ENCODE data around the gene ATP8A2. TPM values are rescaled to one million over a fixed set of nuclear protein-coding genes. Genes with fewer than 3 reads are reported as not detected.

The ATP8A2 gene
- total RNA-seq, 1 experiment from 2014 or later = 5.2 TPM

- TF ChIP-seq, protein P1, sequence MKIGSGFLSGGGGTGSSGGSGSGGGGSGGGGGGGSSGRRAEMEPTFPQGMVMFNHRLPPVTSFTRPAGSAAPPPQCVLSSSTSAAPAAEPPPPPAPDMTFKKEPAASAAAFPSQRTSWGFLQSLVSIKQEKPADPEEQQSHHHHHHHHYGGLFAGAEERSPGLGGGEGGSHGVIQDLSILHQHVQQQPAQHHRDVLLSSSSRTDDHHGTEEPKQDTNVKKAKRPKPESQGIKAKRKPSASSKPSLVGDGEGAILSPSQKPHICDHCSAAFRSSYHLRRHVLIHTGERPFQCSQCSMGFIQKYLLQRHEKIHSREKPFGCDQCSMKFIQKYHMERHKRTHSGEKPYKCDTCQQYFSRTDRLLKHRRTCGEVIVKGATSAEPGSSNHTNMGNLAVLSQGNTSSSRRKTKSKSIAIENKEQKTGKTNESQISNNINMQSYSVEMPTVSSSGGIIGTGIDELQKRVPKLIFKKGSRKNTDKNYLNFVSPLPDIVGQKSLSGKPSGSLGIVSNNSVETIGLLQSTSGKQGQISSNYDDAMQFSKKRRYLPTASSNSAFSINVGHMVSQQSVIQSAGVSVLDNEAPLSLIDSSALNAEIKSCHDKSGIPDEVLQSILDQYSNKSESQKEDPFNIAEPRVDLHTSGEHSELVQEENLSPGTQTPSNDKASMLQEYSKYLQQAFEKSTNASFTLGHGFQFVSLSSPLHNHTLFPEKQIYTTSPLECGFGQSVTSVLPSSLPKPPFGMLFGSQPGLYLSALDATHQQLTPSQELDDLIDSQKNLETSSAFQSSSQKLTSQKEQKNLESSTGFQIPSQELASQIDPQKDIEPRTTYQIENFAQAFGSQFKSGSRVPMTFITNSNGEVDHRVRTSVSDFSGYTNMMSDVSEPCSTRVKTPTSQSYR (CRISPR knock-in tag; IDR thresholded peaks at IDR 0.05) = no peak
- TF ChIP-seq TEAD4 (CRISPR knock-in tag; IDR thresholded peaks at IDR 0.05) = no peak
- no peak for TF ChIP-seq ELF4 (CRISPR knock-in tag; IDR thresholded peaks at IDR 0.05; ENCODE audit: low read depth)
- no peak for TF ChIP-seq CREB1 (CRISPR knock-in tag; IDR thresholded peaks at IDR 0.05)
- TF ChIP-seq, protein P2, sequence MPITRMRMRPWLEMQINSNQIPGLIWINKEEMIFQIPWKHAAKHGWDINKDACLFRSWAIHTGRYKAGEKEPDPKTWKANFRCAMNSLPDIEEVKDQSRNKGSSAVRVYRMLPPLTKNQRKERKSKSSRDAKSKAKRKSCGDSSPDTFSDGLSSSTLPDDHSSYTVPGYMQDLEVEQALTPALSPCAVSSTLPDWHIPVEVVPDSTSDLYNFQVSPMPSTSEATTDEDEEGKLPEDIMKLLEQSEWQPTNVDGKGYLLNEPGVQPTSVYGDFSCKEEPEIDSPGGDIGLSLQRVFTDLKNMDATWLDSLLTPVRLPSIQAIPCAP (CRISPR knock-in tag; IDR thresholded peaks at IDR 0.05) = no peak
These were observed 329.5 kb downstream of the ATP8A2 start (continued) for GRCh38 chr13:25701304-25701703.

DNA sequence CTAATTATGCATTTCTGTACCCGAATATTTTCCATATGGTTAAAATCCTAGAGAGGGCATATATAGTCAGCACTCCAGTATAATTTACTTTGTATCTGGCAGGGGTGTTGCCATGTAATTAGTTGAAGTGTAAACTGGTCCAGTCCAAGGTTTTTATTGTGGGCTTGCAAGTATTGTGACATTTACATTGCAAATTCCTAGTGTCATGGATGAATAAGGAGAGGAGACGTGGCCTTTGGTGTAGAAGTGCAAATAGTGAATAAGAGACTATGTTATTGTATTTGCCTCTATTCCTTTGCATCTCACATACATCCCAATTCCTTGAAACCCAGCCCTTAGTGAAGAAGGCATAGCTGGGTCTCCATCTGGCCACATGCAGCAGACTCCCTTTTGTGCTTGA lies 330.6 kb downstream of the ATP8A2 start:
- no peaks in the 10 kb centered on the region for H3K36me3 Mint-ChIP-seq
- 0 out of 2 replicates have a peak, but pooled peaks cover 2% of the 10 kb centered on the region for H3K4me1 Mint-ChIP-seq
- CTCF ChIA-PET = no interaction called here
- no peak overlapping the region for H3K4me3 Mint-ChIP-seq
- TF ChIP-seq OVOL2 (CRISPR knock-in tag; IDR thresholded peaks at IDR 0.05; ENCODE audit: borderline replicate concordance) = no peak
- no peak for TF ChIP-seq KAT7 (CRISPR knock-in tag; IDR thresholded peaks at IDR 0.05; ENCODE audit: borderline replicate concordance)
- TF ChIP-seq ATF6 (CRISPR knock-in tag; IDR thresholded peaks at IDR 0.05) = no peak
- TF ChIP-seq CREB1 (CRISPR knock-in tag; IDR thresholded peaks at IDR 0.05) = no peak
- TF ChIP-seq RELA (CRISPR knock-in tag; IDR thresholded peaks at IDR 0.05; ENCODE audit: borderline replicate concordance) = no peak
- no peak for TF ChIP-seq ZNF219 (CRISPR knock-in tag; IDR thresholded peaks at IDR 0.05; ENCODE audit: borderline replicate concordance)
- no peaks in the 10 kb centered on the region for H3K27me3 Mint-ChIP-seq (ENCODE audit: low read depth)
- H3K9me3 Mint-ChIP-seq = no peaks in the 10 kb centered on the region
- ATAC-seq (no peak), DNase-seq (ENCODE audit: low spot score) (no peak)
- POLR2A ChIA-PET = no interaction called here
- no peak overlapping the region for H3K27ac Mint-ChIP-seq

DNA sequence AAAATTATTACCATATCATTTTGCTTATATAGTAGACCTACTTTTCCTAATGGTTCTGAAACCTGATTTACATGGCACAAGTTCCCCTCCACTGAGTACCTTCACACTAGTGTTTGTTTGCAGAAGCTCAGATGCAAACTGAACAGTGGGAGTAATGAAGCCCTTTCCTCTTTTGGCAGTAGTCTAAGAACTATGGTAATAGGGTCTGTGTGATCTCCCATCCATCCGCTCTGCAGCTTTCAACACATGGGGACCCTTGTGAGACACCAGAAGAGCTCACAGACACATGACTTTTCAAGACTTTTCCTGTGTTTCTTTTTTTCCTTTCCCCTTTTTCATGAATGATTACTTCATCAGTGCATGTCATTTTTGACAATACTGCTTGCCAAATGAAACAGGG lies 336.0 kb downstream of the ATP8A2 start:
- ChIA-PET CTCF (interaction anchor here (0.9 to 1.2 kb wide), 2 partner anchors 133 to 354 kb away, joined by 3 to 4 read pairs; no protein-coding TSS in a partner anchor), POLR2A (no interaction called here)
- Mint-ChIP-seq H3K36me3 (no peaks in the 10 kb centered on the region), H3K27ac (no peak overlapping the region), H3K27me3 (ENCODE audit: low read depth) (no peaks in the 10 kb centered on the region), H3K9me3 (no peaks in the 10 kb centered on the region), H3K4me1 (0 out of 2 replicates have a peak, but pooled peaks cover 1% of the 10 kb centered on the region), H3K4me3 (no peak overlapping the region)
- ATAC-seq = no peak
- DNase-seq (ENCODE audit: low spot score) = no peak
- TF ChIP-seq ELF4 (CRISPR knock-in tag; IDR thresholded peaks at IDR 0.05; ENCODE audit: low read depth) (no peak), NR1H2 (CRISPR knock-in tag; IDR thresholded peaks at IDR 0.05) (no peak), E2F5 (CRISPR knock-in tag; IDR thresholded peaks at IDR 0.05) (no peak), ZMAT4 (CRISPR knock-in tag; IDR thresholded peaks at IDR 0.05) (no peak), MAX (CRISPR knock-in tag; IDR thresholded peaks at IDR 0.05) (no peak), ZNF219 (CRISPR knock-in tag; IDR thresholded peaks at IDR 0.05; ENCODE audit: borderline replicate concordance) (no peak), TEAD4 (CRISPR knock-in tag; IDR thresholded peaks at IDR 0.05) (no peak), ZNF423 (CRISPR knock-in tag; IDR thresholded peaks at IDR 0.05) (no peak)
- TF ChIP-seq, protein P3, sequence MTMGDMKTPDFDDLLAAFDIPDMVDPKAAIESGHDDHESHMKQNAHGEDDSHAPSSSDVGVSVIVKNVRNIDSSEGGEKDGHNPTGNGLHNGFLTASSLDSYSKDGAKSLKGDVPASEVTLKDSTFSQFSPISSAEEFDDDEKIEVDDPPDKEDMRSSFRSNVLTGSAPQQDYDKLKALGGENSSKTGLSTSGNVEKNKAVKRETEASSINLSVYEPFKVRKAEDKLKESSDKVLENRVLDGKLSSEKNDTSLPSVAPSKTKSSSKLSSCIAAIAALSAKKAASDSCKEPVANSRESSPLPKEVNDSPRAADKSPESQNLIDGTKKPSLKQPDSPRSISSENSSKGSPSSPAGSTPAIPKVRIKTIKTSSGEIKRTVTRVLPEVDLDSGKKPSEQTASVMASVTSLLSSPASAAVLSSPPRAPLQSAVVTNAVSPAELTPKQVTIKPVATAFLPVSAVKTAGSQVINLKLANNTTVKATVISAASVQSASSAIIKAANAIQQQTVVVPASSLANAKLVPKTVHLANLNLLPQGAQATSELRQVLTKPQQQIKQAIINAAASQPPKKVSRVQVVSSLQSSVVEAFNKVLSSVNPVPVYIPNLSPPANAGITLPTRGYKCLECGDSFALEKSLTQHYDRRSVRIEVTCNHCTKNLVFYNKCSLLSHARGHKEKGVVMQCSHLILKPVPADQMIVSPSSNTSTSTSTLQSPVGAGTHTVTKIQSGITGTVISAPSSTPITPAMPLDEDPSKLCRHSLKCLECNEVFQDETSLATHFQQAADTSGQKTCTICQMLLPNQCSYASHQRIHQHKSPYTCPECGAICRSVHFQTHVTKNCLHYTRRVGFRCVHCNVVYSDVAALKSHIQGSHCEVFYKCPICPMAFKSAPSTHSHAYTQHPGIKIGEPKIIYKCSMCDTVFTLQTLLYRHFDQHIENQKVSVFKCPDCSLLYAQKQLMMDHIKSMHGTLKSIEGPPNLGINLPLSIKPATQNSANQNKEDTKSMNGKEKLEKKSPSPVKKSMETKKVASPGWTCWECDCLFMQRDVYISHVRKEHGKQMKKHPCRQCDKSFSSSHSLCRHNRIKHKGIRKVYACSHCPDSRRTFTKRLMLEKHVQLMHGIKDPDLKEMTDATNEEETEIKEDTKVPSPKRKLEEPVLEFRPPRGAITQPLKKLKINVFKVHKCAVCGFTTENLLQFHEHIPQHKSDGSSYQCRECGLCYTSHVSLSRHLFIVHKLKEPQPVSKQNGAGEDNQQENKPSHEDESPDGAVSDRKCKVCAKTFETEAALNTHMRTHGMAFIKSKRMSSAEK (CRISPR knock-in tag; IDR thresholded peaks at IDR 0.05; ENCODE audit: borderline replicate concordance) = no peak
- TF ChIP-seq, protein P1 (CRISPR knock-in tag; IDR thresholded peaks at IDR 0.05) = no peak
- TF ChIP-seq, protein P2 (CRISPR knock-in tag; IDR thresholded peaks at IDR 0.05) = no peak

Data from WTC11 (cell line).